ENCODE results near the gene CDK4.

- no peak for TF ChIP-seq POLR2AphosphoS5 (IDR thresholded peaks at IDR 0.05; ENCODE audit: low read depth, low read length)
- no peak for TF ChIP-seq POLR2A (IDR thresholded peaks at IDR 0.05; ENCODE audit: low read depth, low read length)
Observed at GRCh38 chr12:57775044-57775443, 22.9 kb upstream of the CDK4 start.
